ENCODE measurements around the gene KRT78. TPM values are rescaled to one million over a fixed set of nuclear protein-coding genes. Genes with fewer than 3 reads are reported as not detected.

The KRT78 gene
- total RNA-seq, result not detected in 2 replicates
- not detected for total RNA-seq (2013)
- not detected in 2 replicates for polyA plus RNA-seq
- polyA minus RNA-seq, result not detected in 2 replicates

DNA sequence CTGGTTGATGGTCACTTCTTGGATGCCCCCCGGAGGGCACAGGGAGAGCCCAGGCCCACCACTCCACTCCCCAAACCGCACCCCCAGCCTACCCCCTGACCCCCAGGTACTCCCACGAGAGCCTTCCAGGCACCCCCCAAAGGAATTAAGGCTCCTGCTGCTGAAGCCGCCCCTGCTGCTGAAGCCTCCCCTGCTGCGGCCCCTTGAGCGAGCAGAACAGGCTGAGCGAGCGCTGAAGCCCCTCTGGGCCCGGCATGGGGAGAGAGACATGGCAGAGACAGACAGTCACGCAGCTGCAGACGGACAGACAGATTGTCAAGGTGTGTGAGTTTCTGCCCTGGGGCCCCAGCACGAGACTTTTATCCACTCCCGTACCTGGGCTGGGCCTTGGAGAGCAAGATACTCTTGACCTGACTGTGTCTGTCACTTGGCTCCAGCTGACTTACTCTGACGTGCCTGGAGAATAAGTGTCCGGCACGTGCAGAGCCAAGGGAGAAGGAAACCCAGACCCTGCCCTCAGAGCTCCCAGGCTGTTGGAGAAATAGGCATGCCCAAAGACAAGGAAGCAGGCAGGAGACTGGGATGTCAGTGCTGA lies at the start of gene KRT78:
Gene KRT78 (minus strand): TSS at position 334 of the 595 bp plus-strand sequence. CDS start 64 bp downstream, at position 270.
- POLR2A ChIA-PET, result no interaction called here

More for the DNA sequence above, at the start of gene KRT78:
- no peaks in the 10 kb centered on the region for H3K36me3 ChIP-seq (replicated peaks in 1 of 2; ENCODE audit: control extremely low read depth in 1 of 2, control insufficient read depth in 1 of 2, extremely low read depth in 1 of 2, insufficient read depth in 2 of 2, low read length in 1 of 2)
- Mint-ChIP-seq H3K4me3 (no peak within 1 kb of the TSS), H3K27ac (no peak within 1 kb of the TSS), H3K4me1 (peaks cover 6% of the 10 kb centered on the region), H3K27me3 (peaks cover 19% of the 10 kb centered on the region), H3K9me3 (ENCODE audit: insufficient read depth) (no peaks in the 10 kb centered on the region)
- intact Hi-C loops (cut with micrococcal nuclease), result no loop called here
- no peak within 1 kb of the TSS for H3K4me3 ChIP-seq (ENCODE audit: control extremely low read depth in 1 of 5, extremely low read depth in 1 of 5, insufficient read depth in 1 of 5, low read depth in 2 of 5, low read length in 4 of 5)
- no peak within 1 kb of the TSS for H3K9ac ChIP-seq (ENCODE audit: low read length)
- TF ChIP-seq CTCF (IDR thresholded peaks at IDR 0.05), result no peak
- no peak for TF ChIP-seq EZH2 (IDR thresholded peaks at IDR 0.05; ENCODE audit: borderline replicate concordance, insufficient read depth, low read depth, low read length, poor library complexity, severe bottlenecking)
- H3K4me1 ChIP-seq (ENCODE audit: control insufficient read depth in 2 of 2, insufficient read depth in 2 of 2, low read length in 2 of 2), result peaks cover 0 to 7% of the 10 kb centered on the region in 2 donors
- H3K4me2 ChIP-seq (replicated peaks; ENCODE audit: low read depth, low read length, poor library complexity, severe bottlenecking), result no peak within 1 kb of the TSS
- H3K79me2 ChIP-seq (ENCODE audit: control insufficient read depth, insufficient read depth, low read length), result no peaks in the 10 kb centered on the region
- CTCF ChIA-PET, result no interaction called here
- no peaks in the 10 kb centered on the region for H3K9me3 ChIP-seq (ENCODE audit: control extremely low read depth in 1 of 3, control insufficient read depth in 2 of 3, insufficient read depth in 1 of 3, low read length in 2 of 3)
- no peaks in the 10 kb centered on the region for H4K20me1 ChIP-seq (ENCODE audit: control insufficient read depth, insufficient read depth, low read length, poor library complexity, severe bottlenecking)
- DNase-seq (no peak), ATAC-seq (ENCODE audit: low read depth) (no peak)
- H3K27me3 ChIP-seq (replicated peaks in 1 of 4; ENCODE audit: control extremely low read depth in 1 of 4, control insufficient read depth in 3 of 4, insufficient read depth in 4 of 4, low read length in 3 of 4), result no peaks in the 10 kb centered on the region
- no peak within 1 kb of the TSS for H3K27ac ChIP-seq (ENCODE audit: low read length in 2 of 2)
- 89% methylated on average over 16 of the region's 16 CpGs for WGBS (ENCODE audit: insufficient coverage)
- no peak within 1 kb of the TSS for H2AFZ ChIP-seq (ENCODE audit: insufficient read depth, low read depth, low read length, poor library complexity, severe bottlenecking)
